ENCODE measurements around the gene ORC4. TPM values are rescaled to one million over a fixed set of nuclear protein-coding genes. Genes with fewer than 3 reads are reported as not detected.

The ORC4 gene
- polyA plus RNA-seq (ENCODE audit: insufficient read length in 12 of 12): 10 to 100 TPM in 11 of 12 donors, not detected in 1; 25.0 to 59.8 (median 49.8) TPM
- long read RNA-seq, donor 1, full-length matches to known transcripts: 10 of 10 reads
- long read RNA-seq, donor 1, partial matches to known transcripts: 0 of 10 reads
- long read RNA-seq, donor 1, other reads (novel, unspliced or antisense): 0 of 10 reads
- long read RNA-seq, donor 2, full-length matches to known transcripts: 12 of 12 reads
- long read RNA-seq, donor 2, partial matches to known transcripts: 0 of 12 reads
- long read RNA-seq, donor 2, other reads (novel, unspliced or antisense): 0 of 12 reads
- long read RNA-seq, donor 3, full-length matches to known transcripts: 2 of 2 reads
- long read RNA-seq, donor 3, partial matches to known transcripts: 0 of 2 reads
- long read RNA-seq, donor 3, other reads (novel, unspliced or antisense): 0 of 2 reads
- long read RNA-seq, donor 4, full-length matches to known transcripts: 2 of 2 reads
- long read RNA-seq, donor 4, partial matches to known transcripts: 0 of 2 reads
- long read RNA-seq, donor 4, other reads (novel, unspliced or antisense): 0 of 2 reads
- long read RNA-seq, donor 5, full-length matches to known transcripts: 16 of 28 reads
- long read RNA-seq, donor 5, partial matches to known transcripts: 7 of 28 reads
- long read RNA-seq, donor 5, other reads (novel, unspliced or antisense): 5 of 28 reads
- long read RNA-seq, donor 6, full-length matches to known transcripts: 8 of 8 reads
- long read RNA-seq, donor 6, partial matches to known transcripts: 0 of 8 reads
- long read RNA-seq, donor 6, other reads (novel, unspliced or antisense): 0 of 8 reads
- long read RNA-seq, donor 7, full-length matches to known transcripts: 8 of 8 reads
- long read RNA-seq, donor 7, partial matches to known transcripts: 0 of 8 reads
- long read RNA-seq, donor 7, other reads (novel, unspliced or antisense): 0 of 8 reads
- long read RNA-seq, donor 8, full-length matches to known transcripts: 11 of 11 reads
- long read RNA-seq, donor 8, partial matches to known transcripts: 0 of 11 reads
- long read RNA-seq, donor 8, other reads (novel, unspliced or antisense): 0 of 11 reads
- long read RNA-seq, donor 9, full-length matches to known transcripts: 2 of 2 reads
- long read RNA-seq, donor 9, partial matches to known transcripts: 0 of 2 reads
- long read RNA-seq, donor 9, other reads (novel, unspliced or antisense): 0 of 2 reads
- long read RNA-seq, donor 10, full-length matches to known transcripts: 9 of 9 reads
- long read RNA-seq, donor 10, partial matches to known transcripts: 0 of 9 reads
- long read RNA-seq, donor 10, other reads (novel, unspliced or antisense): 0 of 9 reads
- long read RNA-seq, donor 11, full-length matches to known transcripts: 4 of 4 reads
- long read RNA-seq, donor 11, partial matches to known transcripts: 0 of 4 reads
- long read RNA-seq, donor 11, other reads (novel, unspliced or antisense): 0 of 4 reads

- DNase-seq: peak; percentile 100
Observed at GRCh38 chr2:148020111-148021058, at the start of gene ORC4. ORC4 (minus strand) TSS chr2:148020737; CDS start chr2:147975958, 44,779 bp downstream.

DNA sequence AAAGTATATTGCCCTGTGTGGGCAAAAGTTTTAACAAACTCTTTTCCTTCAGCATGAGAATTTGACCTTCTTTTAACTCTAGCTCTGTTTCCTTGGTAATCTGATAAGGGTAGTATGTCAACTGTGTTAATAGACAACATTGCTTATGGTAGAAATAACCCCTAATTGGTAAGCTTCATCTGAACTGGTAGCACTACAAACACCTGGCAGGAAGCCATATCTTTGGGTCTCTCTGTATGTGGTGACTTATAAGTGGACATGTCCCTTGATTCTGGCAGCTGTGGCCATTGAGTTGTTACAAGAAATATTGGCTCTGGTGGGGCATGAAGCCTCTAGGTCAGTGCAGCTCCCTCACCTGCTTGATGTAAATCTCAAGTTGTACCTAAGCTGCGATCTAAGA is 47.3 kb upstream of the ORC4 start:
- no peak for DNase-seq

DNA sequence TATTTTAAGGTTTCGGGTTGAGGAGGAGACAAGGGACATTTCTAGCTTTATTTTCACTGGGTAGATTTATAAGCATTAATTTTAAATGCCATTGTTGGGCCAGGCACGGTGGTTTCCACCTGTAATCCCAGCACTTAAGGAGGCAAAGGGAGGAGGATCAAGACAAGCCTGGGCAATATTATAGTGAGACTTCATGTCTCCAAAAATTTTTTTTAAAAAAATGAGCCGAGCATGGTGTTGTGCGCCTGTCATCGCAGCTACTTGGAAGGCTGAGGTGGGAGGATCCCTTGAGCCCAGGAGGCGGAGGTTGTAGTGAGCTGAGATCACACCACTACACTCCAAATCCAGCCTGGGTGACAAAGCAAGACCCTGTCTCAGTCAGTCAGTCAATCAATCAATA is 45.4 kb upstream of the ORC4 start:
- no peak for DNase-seq

DNA sequence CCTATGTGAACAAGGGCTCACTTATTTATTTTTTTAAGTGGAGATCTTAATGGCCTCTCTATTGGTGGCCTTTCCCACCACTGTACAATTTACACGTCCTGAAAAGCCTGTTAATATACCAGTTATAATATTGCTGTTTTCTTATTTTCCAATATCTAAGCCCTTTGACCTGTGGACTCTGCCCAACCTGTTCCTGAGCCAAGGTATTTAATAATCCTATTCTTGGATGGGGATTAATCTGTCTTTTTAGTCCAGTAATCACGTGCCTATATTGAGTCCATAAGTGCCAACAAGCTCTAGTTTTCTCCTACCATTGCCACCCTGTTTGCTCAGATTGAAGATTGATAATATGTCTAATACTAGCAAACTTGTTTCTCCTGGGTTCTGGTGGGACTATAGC is 43.1 kb upstream of the ORC4 start:
- no peak for DNase-seq

DNA sequence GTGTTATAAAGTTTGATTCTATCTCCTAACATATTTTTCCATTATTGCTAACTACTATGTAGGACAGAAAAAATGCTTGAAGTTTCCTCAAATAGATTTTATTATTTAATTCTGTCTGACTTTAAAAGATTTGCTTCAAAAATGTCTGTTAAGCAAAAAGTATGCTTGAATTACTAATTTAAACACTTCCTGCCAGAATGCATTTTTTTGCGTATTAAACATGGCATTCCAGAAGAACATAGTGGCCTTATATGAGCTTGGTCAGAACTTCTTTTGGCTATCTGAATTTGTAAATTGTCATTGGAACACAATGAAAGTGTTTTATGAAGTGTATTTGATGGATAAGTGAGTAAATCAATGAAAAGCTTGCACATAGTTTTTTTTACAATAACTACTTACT is 38.1 kb upstream of the ORC4 start:
- DNase-seq: no peak

DNA sequence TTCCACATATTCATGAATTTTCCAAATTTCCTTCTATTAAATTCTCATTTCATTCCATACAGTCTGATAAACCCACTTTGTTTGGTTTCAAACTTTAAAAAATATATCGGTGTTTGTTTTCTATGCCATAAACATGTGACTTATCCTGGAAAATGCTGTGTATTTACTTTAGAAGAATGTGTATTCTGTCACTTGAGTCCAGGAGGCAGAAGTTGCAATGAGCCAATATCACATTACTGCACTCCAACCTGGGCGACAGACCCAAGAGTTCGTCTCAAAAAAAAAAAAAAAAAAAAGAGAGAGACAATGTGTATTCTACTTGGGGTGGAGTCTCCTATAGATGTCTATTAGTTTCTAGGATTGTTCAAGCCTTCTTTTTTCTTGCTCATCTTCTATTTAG is 32.1 kb upstream of the ORC4 start:
- no peak for DNase-seq

GRCh38 chr2:148049284-148049683 is 28.7 kb upstream of the ORC4 start:
- no peak for DNase-seq

DNA sequence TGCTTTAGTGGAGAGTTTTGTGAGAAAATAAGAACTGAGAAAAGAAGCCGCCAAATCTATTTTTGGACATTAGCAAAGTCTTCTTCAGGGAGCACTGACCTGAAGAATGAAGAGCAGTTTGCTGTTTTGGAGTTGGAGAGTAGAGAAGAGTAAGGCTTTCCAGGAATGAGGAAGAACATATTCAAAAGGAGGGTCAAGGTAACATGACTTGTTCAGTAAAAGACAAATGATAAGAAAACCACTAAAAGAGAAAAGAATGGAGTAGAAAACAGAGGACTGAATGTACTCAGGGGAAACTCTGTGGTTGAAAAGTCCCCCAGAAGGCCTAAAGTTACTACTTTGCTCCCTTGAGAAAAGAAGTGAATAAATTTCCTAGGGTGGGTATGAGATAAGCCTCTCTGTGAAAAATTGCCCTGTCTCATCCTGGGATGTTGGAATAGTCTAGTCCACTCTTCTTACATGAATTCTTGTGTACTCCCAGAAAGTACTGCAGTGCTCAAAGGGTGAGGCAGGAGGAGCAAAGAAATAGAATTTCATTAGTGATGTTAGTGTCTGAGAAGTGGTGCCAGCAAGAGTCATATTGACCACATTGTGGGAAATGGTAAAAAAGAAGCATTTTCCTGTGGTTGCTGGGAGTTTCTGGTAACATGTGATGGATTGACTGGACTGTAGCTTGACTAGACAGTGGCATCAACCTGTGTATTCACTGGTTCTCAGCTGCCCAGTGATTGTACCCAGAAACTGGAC is 28.1 kb upstream of the ORC4 start:
- DNase-seq: no peak

DNA sequence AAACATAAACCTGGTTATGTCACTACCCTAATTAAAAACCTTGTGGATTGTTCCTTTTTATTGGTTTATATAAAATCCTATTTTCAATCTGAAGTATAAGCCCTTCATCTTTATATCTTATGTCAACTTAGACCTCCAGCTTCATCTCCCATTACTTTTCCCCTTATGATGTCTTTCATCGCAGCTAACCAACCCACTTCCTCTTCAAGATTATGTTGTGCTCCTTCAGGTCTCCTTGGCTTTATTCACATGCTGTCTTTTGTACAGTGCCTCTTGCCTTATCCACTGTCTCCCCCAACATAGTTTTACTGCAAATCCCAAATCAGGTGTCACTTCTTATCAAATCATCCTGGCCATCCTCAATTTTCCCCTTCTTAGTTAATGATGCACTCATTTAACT is 26.3 kb upstream of the ORC4 start:
- no peak for DNase-seq

DNA sequence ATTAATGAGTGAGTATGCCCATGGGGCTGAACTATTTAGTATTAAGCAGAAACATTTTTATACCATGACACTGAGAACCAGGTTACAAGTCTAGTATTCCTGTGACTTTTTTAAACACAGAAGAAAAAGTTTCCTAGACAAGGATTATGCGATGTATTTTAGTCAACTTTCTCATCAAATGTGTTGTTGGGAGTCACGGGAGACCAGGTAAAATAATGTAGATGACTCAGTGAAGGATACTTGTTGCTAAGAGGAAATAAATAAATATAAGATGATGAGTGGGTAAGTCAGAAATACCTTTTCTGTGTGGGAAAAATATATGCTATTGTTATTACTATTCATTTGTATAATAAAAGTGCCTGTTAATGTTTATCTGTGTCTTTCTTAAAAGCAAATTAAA is 23.8 kb upstream of the ORC4 start:
- DNase-seq: no peak

DNA sequence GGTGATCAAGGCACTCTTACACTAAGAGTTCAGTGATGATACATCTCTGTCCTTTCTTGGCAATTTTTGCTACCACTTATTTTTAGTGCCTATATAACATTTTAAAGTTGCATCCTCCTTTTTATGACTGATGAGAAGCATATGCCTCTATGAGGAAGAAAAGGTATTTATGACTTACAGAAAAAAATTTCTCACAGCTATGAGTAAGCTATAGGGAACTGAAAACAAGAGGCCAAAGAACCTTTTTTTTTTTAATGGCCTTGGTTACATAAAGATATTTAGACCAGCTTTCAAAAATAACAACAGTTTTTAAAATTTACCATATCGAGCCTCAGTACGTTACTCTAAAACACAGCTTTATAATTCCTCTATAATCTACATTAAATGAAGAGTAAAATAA is 21.7 kb upstream of the ORC4 start:
- no peak for DNase-seq

DNA sequence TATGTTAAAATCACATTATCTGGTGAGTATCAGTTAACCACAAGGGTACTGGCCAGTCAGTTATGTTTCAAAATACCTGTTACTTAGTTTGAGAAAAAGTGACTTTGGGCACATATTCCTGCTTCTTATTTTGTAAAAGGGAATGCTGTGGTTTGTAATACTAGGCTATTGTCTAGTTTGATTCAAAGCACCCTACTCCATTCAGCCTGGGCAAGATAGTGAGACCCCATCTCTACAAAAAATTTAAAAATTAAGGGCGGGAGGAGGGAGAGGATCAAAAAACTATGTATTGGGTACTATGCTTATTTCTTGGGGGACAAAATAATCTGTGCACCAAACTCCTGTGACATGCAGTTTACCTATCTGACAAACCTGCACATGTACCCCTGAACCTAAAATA is 19.2 kb upstream of the ORC4 start:
- no peak for DNase-seq

GRCh38 chr2:148032215-148032614 is 11.7 kb upstream of the ORC4 start:
- no peak for DNase-seq

DNA sequence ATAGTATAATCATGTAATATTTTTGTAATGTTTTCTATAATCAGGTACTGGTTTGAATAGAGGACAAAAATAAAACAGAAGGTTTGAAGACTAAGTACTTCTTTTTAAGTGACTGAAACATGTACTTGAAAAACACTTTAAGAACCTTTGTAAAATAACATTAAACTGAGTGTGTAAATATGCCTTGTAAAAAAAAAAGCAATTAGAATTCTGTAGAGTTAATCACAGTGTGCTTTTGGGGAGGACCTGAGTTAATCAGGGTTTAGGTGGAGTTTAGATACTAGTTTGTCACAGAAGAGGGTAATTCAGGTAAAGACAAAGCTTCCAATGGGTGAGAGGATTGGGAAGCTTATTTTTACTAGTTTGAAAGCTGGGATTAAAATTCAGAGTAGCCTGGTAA is 10.6 kb upstream of the ORC4 start:
- no peak for DNase-seq

- DNase-seq: no peak
Observed at GRCh38 chr2:148028781-148029180, 8.2 kb upstream of the ORC4 start.

DNA sequence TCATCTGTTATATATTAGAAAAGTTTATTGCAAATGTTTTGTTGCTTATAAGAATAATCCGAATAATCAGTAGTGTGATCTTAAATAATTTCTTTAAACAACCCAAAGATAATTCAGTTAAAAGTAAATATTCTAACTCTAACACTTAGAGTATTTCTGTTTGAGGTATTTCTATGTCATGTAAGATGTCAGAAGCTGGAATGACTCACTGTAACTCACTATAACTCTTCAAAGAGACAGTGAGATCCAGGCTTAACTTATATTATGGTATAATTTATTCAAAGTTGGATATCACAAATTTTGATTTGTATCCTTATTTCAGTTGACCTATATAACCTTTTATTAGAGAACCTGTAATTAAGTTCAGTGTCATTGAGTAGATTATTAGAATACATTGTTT is 7.3 kb upstream of the ORC4 start:
- DNase-seq: no peak

DNA sequence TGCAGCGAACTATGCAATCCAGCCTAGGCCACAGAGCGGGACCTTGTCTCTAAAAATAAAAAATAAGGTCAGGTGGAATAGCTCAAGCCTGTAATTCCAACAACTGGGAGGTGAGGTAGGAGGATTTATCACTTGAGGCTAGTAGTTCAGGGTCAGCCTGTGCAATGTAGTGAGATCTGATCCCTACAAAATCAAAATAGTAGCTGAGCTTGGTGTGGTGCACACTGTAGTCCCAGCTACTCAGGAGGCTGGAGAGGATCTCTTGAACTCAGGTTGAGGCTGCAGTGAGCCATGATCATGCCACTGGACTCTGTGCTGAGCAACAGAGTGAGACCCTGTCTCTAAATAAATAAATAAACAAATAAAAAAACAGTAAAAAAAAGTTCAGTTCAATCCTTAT is 6.0 kb upstream of the ORC4 start:
- no peak for DNase-seq

GRCh38 chr2:148023861-148024260 is 3.3 kb upstream of the ORC4 start:
- DNase-seq: no peak

- DNase-seq: no peak
Observed at GRCh38 chr2:148022882-148023281, 2.3 kb upstream of the ORC4 start.

DNA sequence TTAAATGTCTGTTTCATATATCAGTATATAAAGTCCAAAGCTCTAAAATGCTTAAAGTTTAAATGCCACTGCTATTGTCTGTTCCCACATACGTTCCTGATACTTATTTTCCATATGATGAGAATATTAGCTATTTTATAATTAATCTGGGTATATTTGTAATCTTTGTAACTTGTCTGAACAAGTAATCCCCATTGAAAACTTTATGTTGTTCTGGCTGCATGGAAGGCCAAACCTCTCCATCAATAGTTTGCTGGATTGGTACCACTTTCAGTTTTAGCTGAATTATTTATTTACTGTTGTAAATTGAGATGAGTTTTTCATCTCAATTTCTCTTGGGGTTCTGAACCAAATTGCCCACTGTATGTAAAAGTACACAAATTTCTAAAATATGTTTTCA is 1.8 kb upstream of the ORC4 start:
- DNase-seq: peak; percentile 4
